HEK293 (cell line): ENCODE results near the gene CARD11.

Experiments used
- HOXD13 ChIP-seq: sonication (generic); formaldehyde crosslinking; IDR thresholded peaks from 2 replicates; pipeline ENCODE4 v1.8.0; 2022; ENCODE audit warnings: missing genetic modification reagents, borderline replicate concordance
- SCRT2 ChIP-seq: fragments of 450-650 bp; formaldehyde crosslinking; IDR thresholded peaks from 2 replicates; pipeline ENCODE4 v1.5.1; 2016; ENCODE audit warnings: missing biosample characterization, missing genetic modification characterization
- SETDB1 ChIP-seq: IDR thresholded peaks from one replicate; pipeline ENCODE4 v1.6.1; 2017; ENCODE audit warnings: mild to moderate bottlenecking, low read length, moderate library complexity, mixed read lengths; ENCODE audit not compliant: insufficient read length
- ZBTB7A ChIP-seq: fragments of 450-650 bp; formaldehyde crosslinking; IDR thresholded peaks from 2 replicates; pipeline ENCODE4 v1.5.1; 2016; ENCODE audit warnings: low read depth, missing biosample characterization, missing genetic modification characterization
- ZFP41 ChIP-seq: fragments of 450-650 bp; formaldehyde crosslinking; IDR thresholded peaks from 2 replicates; pipeline ENCODE4 v1.5.1; 2016; ENCODE audit warnings: missing biosample characterization, missing genetic modification characterization, borderline replicate concordance
- ZNF138 ChIP-seq: fragments of 450-650 bp; formaldehyde crosslinking; IDR thresholded peaks from 2 replicates; pipeline ENCODE4 v1.5.1; 2016; ENCODE audit warnings: missing biosample characterization, missing genetic modification characterization, borderline replicate concordance
- ZNF155 ChIP-seq: fragments of 450-650 bp; formaldehyde crosslinking; IDR thresholded peaks from 2 replicates; pipeline ENCODE4 v1.5.1; 2016; ENCODE audit warnings: missing biosample characterization, missing genetic modification characterization
- ZNF324 ChIP-seq: fragments of 450-650 bp; formaldehyde crosslinking; IDR thresholded peaks from 2 replicates; pipeline ENCODE4 v1.5.1; 2016; ENCODE audit warnings: missing biosample characterization, missing genetic modification characterization
- ZSCAN16 ChIP-seq: fragments of 450-650 bp; formaldehyde crosslinking; IDR thresholded peaks from 2 replicates; pipeline ENCODE4 v1.5.1; 2016; ENCODE audit warnings: missing biosample characterization, missing genetic modification characterization
- TF ChIP-seq, protein P1 (sequence below): fragments of 450-650 bp; formaldehyde crosslinking; IDR thresholded peaks from 2 replicates; pipeline ENCODE4 v1.5.1; 2016; ENCODE audit warnings: missing biosample characterization, missing genetic modification characterization
- TF ChIP-seq, protein P2 (sequence below): fragments of 450-650 bp; formaldehyde crosslinking; IDR thresholded peaks from 2 replicates; pipeline ENCODE4 v1.5.1; 2016; ENCODE audit warnings: missing biosample characterization, missing genetic modification characterization
- TF ChIP-seq, protein P3 (sequence below): fragments of 450-650 bp; formaldehyde crosslinking; IDR thresholded peaks from 2 replicates; pipeline ENCODE4 v1.5.1; 2016; ENCODE audit warnings: missing biosample characterization, missing genetic modification characterization

DNA sequence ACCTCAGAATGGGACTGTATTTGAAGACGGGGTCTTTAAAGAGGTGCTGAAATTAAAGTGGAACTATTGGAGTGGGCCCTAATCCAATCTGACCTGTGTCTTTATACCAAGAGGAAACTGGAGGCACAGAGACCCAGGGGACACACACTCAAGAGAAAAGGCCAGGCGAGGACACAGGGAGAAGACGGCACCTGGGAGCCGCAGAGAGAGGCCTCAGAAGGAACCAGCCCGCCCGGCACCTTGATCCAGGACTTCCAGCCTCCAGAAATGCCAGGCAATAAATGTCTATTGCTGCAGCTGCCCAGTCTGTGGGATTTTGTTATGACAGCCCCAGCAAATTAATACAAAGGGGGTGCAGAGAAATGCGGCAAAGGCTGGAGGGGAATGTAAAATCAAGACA lies 10.5 kb downstream of the CARD11 start:
- TF ChIP-seq, protein P1, sequence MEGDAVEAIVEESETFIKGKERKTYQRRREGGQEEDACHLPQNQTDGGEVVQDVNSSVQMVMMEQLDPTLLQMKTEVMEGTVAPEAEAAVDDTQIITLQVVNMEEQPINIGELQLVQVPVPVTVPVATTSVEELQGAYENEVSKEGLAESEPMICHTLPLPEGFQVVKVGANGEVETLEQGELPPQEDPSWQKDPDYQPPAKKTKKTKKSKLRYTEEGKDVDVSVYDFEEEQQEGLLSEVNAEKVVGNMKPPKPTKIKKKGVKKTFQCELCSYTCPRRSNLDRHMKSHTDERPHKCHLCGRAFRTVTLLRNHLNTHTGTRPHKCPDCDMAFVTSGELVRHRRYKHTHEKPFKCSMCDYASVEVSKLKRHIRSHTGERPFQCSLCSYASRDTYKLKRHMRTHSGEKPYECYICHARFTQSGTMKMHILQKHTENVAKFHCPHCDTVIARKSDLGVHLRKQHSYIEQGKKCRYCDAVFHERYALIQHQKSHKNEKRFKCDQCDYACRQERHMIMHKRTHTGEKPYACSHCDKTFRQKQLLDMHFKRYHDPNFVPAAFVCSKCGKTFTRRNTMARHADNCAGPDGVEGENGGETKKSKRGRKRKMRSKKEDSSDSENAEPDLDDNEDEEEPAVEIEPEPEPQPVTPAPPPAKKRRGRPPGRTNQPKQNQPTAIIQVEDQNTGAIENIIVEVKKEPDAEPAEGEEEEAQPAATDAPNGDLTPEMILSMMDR (tag by site-specific recombination) = no peak
- TF ChIP-seq ZNF138 (tag by site-specific recombination) = no peak
- no peak for TF ChIP-seq SCRT2 (tag by site-specific recombination)
- TF ChIP-seq, protein P2, sequence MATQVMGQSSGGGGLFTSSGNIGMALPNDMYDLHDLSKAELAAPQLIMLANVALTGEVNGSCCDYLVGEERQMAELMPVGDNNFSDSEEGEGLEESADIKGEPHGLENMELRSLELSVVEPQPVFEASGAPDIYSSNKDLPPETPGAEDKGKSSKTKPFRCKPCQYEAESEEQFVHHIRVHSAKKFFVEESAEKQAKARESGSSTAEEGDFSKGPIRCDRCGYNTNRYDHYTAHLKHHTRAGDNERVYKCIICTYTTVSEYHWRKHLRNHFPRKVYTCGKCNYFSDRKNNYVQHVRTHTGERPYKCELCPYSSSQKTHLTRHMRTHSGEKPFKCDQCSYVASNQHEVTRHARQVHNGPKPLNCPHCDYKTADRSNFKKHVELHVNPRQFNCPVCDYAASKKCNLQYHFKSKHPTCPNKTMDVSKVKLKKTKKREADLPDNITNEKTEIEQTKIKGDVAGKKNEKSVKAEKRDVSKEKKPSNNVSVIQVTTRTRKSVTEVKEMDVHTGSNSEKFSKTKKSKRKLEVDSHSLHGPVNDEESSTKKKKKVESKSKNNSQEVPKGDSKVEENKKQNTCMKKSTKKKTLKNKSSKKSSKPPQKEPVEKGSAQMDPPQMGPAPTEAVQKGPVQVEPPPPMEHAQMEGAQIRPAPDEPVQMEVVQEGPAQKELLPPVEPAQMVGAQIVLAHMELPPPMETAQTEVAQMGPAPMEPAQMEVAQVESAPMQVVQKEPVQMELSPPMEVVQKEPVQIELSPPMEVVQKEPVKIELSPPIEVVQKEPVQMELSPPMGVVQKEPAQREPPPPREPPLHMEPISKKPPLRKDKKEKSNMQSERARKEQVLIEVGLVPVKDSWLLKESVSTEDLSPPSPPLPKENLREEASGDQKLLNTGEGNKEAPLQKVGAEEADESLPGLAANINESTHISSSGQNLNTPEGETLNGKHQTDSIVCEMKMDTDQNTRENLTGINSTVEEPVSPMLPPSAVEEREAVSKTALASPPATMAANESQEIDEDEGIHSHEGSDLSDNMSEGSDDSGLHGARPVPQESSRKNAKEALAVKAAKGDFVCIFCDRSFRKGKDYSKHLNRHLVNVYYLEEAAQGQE (tag by site-specific recombination) = no peak
- TF ChIP-seq ZNF324 = no peak
- TF ChIP-seq ZSCAN16 (tag by site-specific recombination) = no peak
- TF ChIP-seq HOXD13 (CRISPR knock-in tag) = no peak
- TF ChIP-seq, protein P3, sequence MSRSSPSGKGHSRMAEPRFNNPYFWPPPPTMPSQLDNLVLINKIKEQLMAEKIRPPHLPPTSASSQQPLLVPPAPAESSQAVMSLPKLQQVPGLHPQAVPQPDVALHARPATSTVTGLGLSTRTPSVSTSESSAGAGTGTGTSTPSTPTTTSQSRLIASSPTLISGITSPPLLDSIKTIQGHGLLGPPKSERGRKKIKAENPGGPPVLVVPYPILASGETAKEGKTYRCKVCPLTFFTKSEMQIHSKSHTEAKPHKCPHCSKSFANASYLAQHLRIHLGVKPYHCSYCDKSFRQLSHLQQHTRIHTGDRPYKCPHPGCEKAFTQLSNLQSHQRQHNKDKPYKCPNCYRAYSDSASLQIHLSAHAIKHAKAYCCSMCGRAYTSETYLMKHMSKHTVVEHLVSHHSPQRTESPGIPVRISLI (tag by site-specific recombination) = no peak
- no peak for TF ChIP-seq SETDB1
- TF ChIP-seq ZNF155 (tag by site-specific recombination) = no peak
- TF ChIP-seq ZBTB7A (tag by site-specific recombination) = no peak
- no peak for TF ChIP-seq ZFP41 (tag by site-specific recombination)
